Stimulated activated CD4-positive, alpha-beta T cell treated with anti-CD3 and anti-CD28 coated beads, TNF-alpha, amount 100 ng/mL, for 4 hours (primary cell): ENCODE measurements around the gene TOMM5.
A peak's percentile ranks its signal among the peaks of the same experiment; 100 is the strongest.

Experiments
- DNase-seq, 3 experiments: peaks; one replicate each; pipeline ENCODE4 v3.0.0-alpha.2; 2020; ENCODE audit warnings: low read depth in 3 of 3

The TOMM5 gene

DNA sequence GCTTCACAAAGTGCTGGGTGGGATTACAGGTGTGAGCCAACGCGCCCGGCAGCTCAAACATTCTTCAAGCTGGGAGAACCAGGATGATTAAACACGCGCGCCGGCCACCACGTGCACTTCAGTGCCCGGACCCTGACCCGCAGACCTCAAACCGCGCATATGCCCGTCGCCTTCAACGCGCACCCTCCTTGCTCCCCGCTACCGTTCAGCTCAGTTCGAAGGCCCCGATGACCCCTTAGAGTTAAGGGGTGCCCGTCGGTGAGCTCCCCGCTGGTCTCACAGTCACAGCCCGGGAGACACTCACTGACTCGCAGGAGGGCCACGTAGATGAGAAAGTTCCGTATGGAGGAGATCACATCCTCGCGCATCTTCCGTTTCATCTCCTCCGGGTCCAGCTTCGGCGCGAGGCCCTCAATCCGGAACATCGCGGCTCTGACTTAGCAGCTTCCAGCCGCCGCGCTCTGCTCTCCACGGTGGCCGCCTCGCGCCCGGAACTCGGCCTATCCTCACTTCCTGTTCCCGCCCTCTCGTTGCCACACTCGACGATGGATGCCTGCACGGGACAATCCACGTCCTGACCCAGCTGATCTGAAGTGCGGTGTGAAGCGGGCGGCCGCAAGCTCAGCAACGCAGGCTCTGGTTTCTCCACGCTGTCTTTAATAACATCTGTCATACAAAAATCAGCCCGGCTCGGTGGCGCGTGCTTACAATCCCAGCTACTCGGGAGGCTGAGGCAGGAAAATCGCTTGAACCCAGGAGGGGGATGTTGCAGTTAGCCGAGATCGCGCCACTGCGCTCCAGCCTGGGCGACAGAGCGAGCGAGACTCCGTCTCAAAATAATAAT lies at the start of gene TOMM5:
Gene TOMM5 (minus strand): TSS at position 490 of the 844 bp plus-strand sequence. CDS start 65 bp downstream, at position 425.
- peak; percentile 79 to 82 (median 81) for DNase-seq

DNA sequence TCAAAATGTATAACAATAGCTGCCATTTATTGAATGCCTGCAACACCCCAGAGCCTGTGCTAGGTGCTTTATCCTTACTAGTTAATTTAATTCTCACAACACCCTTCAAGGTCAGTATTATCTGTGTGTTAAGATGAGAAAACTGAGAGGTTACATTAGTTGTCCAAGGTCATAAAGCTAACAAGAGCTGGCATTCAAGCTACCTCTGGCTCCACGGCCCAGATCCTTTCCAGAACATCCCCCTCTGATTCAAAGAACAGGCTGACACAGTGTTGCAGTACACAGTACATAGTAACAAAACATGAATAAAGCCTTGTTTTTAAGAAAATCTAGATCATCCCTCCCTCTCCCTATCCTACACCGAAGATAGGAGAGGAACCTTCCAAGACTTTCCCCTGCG lies 48.9 kb upstream of the TOMM5 start:
- DNase-seq: no peak

DNA sequence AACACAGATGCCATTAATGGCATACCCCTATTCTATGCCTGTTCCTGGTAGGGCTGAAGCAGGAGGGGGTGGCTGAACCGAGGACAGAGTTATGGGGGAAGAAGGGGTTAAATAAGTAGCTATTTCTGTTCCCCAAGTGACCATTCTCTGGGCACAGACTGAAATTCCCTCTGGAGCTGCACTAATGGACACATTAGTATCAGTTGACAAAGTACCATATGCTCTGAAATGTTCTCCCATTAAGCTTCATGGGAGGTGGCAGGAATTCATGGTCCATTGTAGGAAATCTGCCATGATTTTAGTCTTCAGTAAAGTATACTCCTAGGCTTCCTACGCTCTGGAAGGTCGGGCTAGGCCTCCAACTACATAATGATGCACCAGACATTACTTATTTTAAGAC lies 47.8 kb upstream of the TOMM5 start:
- DNase-seq: no peak

DNA sequence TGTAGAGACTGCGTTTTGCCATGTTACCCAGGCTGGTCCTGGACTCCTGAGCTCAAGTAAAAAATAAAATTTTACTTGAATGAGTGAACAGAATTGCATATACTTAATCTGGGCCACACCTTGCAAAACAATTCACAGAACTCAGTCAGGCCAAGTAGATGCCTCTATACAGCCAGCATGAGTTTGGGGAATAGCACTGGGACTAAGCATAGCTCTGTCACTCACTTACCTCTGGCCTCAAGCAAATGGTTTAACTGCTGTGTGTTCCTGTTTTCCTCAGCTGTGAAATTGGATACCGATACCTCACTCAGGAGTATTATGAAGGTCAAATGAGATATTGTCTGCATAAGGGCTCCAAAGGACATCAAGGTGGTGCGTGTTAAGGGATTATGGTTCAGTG lies 47.4 kb upstream of the TOMM5 start:
- no peak for DNase-seq

DNA sequence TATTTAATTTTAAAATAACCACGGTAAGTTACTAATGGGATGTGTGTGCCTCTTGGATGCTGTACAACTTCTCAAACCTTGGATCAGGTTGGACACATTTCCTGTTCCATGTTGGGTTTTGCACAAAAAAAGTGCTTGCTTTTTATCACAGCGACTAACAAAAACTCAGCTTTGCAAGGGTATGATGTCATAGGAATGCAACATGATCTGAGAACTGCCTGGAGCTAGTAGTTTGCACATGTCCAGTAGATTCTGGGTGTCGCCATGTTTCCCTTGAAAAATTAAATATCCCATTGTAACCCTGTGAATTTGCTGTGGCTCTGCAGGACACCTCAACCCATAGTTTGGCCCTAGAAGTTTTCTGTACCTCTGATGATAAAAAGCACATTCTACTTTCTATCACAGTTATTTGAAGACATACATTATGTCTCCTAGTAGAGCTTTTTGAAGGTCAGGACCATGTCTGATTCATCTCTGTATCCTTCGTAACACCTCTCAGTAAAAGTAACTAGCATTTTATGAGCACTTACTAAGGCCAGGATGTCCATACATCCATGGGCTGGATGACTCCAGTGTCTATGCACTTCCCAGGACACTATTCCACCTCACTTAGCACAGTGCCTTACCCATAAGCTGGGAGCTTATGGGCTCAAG lies 46.8 kb upstream of the TOMM5 start:
- DNase-seq: no peak

DNA sequence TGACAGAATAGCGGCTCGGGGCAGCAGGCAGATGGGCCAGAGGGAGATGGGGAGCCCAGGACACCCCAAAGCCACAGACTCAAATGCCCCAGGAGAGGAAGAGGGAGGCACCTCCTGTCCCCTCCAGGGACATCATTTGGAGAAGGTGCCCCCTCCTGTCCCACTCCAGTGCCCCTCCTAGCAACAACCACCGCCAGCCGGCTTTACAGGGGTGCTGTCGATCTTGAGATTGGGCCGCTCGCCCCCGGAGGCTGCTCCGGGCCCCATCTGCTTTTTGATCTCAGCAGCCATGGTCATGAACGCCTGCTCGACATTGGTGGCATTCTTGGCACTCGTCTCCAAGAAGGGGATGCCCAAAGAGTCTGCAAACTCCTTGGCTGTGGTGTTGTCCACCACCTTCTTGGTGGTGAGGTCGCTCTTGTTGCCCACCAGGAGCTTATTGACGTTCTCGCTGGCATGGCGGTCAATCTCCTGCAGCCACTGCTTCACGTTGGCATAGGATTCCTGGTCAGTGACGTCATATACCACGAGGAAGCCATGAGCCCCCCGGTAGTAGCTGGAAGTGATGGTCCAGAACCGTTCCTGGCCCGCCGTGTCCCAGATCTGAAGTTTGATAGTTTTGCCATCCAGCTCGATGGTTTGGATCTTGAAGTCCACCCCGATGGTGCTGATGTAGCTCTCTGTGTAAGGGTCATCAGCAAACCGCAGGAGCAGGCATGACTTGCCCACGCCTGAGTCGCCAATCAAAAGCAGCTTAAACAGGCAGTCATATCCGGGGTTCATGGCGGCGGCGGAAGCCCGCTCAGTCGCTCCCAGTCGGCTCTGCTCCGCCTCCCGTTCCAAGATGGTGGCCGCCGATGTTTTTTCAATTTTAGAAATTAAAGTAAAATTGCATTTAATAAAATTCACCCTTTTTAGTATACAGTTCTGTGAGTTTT lies 44.4 kb upstream of the TOMM5 start:
- no peak for DNase-seq

DNA sequence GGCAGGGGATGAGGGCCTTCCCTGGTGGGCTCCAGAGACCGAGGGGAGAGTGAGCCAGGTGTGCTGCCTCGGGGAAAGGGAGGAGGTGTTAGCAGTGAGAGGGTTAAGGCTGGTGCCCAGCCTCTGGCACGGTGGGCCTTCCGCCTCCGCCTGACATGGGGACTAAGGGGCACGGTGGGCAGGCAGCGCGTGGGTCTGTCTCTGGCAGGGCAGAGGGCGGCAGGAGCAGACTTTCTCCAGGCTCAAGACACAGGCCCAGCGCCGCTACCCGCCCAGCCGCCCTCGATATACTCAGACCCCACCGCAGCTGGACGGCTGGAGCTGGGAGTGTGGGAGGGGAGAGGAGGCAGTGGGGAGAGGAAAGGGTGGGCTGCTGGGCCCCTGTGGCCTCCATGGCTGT lies 43.4 kb upstream of the TOMM5 start:
- DNase-seq: no peak

DNA sequence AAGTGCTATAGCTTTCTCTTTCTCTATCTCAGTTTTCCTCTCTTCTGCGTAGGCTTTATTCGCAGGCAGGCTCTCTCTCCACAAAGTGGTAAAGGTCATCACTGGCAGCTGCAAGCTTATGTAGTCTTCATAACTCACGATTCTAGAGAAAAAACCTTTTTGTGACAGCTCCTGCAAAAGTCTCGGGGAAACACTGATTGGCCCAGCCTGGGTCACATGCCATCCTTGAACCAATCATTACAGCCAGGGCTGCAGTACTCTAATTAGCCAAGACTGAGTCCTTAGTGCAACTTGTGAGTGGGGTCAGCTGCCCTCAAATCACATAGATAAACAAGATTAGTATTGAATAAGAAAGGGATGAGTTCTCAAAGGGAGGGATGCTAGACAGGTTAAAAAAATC lies 40.1 kb upstream of the TOMM5 start:
- no peak for DNase-seq

DNA sequence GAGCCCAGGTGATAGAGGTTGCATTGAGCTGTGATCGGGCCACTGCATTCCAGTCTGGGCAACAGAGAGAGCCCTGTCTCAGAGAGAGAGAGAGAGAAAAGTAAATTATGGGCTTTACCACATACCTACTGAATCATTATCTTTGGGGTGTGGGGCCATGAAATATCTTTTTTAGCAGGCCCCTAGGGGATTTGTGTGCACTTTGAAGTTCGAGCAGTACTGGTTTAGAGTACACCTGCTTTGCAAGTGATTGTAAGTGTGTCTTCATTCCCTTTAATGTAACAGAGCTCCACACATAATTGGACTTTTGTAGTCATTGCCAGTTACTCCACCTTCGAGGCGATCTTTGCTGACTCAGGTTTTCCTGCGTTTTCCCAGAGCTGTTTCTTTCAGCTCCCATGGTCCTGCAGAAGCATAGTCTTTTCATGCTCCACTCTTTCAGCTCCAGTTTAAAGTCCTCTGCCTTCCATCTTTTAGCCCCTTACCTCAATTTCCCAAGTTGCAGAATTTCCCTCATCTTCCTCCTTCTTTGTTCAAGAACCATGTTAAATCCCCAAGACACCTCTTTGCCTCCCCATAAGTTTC lies 34.4 kb upstream of the TOMM5 start:
- DNase-seq: no peak

DNA sequence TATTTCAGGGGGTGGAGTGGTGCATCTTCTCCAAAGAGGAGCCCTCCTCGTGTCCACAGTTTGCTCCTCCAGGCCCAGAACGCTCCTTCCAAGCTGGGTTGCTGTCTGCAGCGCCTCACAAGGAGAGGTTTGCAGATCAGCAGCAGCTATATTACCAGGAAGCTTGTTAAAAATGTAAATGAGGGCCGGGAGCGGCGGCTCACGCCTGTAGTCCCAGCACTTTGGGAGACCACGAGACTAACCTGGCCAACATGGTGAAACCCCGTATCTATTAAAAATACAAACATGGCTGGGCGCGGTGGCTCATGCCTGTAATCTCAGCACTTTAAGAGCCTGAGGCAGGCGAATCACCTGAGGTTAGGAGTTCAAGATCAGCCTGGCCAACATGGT lies 33.4 kb upstream of the TOMM5 start:
- no peak for DNase-seq

DNA sequence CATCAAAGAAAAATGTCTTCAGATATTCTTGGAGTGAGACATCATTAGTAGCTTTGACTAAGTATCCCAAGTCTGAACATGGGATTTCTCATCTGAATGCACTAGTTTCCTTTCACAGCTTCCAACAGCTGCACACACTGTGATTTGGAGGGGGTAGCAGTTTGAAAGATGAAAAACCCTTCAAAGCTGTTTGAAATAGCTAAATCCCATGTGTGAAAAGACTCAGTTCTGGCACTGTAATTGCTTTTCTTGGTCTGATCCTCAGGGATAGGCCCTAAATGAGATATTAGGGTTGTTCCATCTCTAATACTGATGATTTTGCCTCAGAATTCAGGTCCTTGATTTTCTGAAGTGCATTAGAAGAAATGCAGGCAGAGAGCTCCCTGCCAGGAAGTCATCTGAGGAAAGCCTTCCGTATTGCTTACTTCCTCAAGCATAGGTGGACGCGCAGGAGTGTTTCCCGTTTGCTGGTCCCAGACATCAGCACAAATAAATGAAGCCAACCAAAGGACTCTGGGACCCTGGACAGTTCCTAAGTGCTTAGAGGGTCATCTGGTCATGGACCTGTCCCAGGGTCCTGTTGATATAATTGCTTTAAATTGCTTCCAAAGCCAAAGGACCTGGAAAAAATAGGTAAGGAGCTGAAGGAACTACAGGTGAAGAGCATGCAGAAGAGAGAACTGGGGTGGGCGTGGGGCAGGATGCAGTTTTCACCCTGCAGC lies 32.8 kb upstream of the TOMM5 start:
- no peak for DNase-seq

DNA sequence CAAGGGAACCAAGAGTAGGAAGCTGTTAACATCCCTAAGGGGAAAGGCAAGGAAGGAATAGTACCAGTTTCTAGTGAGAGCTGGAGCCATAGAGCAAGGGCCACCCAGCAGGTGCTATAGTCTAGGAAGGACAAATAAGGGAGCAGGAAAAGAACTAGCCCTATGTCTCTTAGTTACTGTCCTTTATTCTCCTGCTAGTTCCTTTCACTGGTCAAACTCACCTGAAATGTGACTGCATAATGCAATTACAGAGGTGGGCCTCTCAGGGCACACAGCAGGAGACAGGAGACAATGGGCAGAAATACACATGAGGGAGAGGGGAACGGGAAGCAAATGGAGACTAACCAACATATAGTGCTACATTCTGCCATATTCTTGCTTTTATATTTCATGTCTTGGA lies 31.7 kb upstream of the TOMM5 start:
- DNase-seq: no peak

DNA sequence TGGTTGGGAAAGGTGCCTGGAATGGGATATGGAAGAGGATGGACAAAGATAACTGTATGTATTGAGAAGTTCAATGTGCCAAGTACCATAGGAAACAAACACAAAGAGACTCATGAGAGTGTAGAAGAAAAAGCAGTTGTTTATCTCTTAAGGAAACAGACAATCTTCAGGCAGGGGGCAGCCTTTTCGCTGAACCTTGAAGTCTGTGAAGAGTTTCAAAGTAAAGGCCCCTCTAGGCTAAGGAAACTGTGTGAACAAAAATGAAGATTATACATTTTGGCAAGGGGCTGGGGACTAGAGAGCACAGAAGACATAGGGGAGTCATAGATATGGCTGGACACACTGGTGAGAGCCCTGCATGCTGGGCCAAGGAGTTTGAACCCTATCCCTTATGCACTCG lies 30.9 kb upstream of the TOMM5 start:
- DNase-seq: no peak

DNA sequence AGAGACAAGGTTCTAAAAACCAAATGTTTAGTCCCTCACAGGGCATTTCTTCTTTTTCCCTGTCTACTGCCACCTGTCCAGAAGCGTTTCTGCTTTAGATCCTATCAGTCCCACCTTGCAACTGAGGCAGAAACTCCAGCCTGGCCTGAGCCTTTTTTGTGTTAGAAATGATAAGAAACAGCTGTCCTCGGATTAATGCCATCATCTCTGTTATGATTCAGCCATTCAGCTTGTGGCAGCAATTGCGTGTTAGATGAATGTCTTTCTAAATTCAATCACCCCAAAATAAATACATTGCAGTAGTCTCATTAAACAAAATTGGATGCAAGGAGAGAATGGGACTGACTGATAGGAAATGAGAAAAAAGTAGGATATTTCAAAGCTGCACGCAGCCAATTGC lies 30.1 kb upstream of the TOMM5 start:
- DNase-seq: no peak

DNA sequence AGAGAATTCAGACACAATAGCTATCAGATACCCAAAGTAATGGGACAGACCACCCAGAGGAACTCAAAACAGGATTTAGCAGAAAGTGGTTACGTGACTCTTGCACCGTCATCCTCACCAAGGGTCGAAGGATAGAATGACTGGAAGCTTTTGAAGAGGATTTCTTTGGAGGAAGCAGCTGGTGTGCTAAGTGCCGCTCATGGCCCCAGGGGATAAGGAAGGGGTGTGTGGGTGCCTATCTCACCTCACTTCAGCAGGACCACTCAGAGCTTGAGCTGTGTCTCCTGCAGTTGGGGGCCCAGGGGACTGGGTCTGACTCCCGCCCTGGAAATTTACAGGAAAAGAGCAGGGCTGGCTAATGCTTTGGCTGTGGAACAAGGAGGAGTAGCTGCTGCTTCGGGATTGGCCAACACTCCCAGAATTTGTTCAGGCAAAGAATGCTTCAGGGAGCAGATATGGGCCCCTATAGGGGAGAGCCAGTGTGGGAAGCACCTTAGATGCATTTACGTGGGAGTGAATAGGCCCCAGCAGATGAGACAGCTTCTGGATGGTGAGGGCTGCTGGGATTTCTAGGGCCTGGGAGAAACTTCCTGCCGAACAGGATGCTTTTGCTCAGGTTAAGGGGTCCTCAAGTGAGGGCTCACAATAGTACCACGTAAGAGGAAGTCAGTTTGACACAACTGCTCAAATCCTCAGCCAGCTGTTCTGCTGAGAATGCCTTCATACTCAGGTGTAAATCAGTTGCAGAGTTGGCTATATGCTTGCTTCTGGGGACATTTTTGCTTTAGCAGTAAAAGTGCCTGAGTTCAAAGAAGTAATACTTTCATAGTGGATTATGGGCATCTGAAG lies 29.1 kb upstream of the TOMM5 start:
- DNase-seq: no peak

DNA sequence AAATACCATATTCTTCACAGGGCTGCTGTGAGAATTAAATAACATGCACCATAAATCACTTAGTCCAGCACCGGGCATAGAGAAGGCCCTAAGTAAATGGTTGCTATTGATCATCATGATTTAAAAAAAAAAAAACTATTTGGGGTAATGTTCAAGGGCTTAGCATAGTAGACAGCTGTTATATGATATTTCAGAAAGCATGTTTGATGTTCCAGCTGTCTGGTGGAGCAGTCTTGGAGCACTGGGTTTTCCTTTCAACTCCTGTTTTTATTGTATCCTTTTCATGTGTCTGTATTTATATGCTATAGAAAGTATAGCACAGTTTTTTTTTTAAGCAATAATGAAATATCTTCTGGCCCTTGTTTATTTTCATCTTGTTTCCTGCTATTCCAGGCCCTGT lies 28.0 kb upstream of the TOMM5 start:
- no peak for DNase-seq

DNA sequence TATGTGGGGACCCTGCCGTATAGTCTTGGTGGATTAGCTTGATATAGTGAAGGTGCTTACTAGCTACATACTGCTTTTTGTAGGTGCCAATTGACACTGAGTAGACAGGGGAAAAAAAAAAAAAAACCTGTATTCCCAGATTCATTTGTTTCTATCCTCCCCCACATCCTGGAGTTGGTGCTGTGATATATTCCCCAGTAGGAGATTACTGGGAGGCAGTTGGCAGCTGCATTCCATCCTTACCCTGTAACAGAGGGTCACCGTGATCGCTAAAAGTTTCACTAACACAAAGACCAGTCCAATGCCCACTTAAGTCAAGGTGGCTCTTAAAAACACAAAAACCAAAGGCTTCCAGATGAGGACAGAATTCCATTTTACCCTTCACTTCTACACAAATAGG lies 27.4 kb upstream of the TOMM5 start:
- DNase-seq: no peak

DNA sequence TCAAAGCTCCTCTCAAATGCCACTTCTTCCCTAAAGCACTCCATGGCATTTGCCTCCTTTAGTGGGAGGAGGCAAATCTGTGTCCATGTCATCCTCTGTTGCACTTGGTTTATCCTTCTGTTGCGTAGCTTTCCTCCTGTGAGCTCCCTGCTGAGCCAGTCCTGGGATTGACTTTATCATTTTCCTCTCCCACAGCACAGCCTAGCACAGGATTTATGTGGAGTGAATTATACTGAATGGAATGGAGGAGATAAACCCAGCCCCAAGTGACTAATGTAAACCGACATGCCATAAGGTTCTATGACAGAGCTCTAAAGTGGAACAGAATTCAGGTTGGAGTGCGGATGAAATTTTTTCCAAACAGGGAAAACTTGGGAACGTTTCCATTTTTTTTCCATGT lies 26.4 kb upstream of the TOMM5 start:
- DNase-seq: no peak

DNA sequence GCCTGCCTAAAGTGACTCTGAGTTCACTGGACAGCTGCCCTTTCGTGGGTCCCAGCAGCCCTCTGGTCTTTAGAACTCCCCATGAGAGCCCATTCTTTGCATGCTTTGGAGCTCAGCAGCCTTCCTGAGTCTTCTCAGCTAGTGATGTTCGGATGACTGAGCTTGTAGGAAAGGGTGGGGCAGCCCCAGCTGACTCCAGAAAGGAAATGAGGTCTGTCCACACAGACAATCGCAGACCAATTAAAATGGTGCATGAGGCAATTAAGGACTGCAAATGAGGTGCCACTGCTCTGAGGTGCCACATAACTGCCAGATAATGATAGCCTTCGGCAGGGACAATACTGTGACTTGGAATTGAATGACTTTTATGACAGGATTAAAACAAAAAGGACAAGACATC lies 25.4 kb upstream of the TOMM5 start:
- no peak for DNase-seq

DNA sequence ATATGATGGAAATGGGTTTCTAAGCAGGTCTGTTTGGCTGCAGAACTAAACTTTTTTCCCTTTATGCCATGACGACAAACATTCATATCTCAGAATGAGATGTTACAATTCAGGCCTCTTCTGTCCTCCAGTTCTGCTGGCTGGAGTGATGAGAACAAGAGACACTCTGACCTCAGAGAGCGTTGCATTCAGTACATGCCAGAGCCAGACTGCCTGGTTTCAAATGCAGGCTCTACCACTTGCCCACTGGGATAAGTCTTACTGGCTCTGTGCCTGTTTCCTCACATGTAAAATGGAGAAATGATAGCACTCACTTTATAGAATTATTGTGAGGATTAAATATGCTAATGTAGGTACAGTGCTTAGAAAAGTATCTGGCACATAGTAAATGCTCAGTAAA lies 24.8 kb upstream of the TOMM5 start:
- DNase-seq: no peak
